Loucy (cell line): ENCODE data around the gene KCNK13.

Experiments used
- H2AFZ ChIP-seq: fragments of 200-600 bp; sonication (generic); 2 replicates; pipeline ENCODE4 v1.6.0; 2016; ENCODE audit warnings: antibody characterized with exemption, mild to moderate bottlenecking, low read length, moderate library complexity
- H3F3A ChIP-seq: fragments of 200-600 bp; 2 replicates; pipeline ENCODE4 v1.6.0; 2016; ENCODE audit warnings: antibody characterized with exemption, low read depth, mild to moderate bottlenecking
- H3K27me3 ChIP-seq: fragments of 200-600 bp; sonication (generic); 2 replicates; pipeline ENCODE4 v1.6.1; 2014; ENCODE audit warnings: low read length, mild to moderate bottlenecking; ENCODE audit not compliant: insufficient read depth, poor library complexity, severe bottlenecking
- H3K36me3 ChIP-seq: fragments of 200-600 bp; sonication (generic); 2 replicates; pipeline ENCODE4 v1.6.1; 2016; ENCODE audit warnings: low read length; ENCODE audit not compliant: insufficient read depth
- H3K4me1 ChIP-seq: fragments of 200-600 bp; sonication (generic); 2 replicates; pipeline ENCODE4 v1.5.1; 2014; ENCODE audit warnings: low read length, mild to moderate bottlenecking; ENCODE audit not compliant: insufficient read depth, poor library complexity, severe bottlenecking
- H3K4me2 ChIP-seq: fragments of 200-600 bp; sonication (generic); 2 replicates; pipeline ENCODE4 v1.6.0; 2014; ENCODE audit warnings: antibody characterized with exemption, low read length, low read depth, mild to moderate bottlenecking; ENCODE audit not compliant: poor library complexity, severe bottlenecking
- H3K4me3 ChIP-seq: fragments of 200-600 bp; sonication (generic); 2 replicates; pipeline ENCODE4 v1.5.1; 2014; ENCODE audit warnings: low read length, mild to moderate bottlenecking, mixed read lengths; ENCODE audit not compliant: poor library complexity, severe bottlenecking
- H3K79me2 ChIP-seq: fragments of 200-600 bp; sonication (generic); 2 replicates; pipeline ENCODE4 v1.6.1; 2014; ENCODE audit warnings: low read length; ENCODE audit not compliant: insufficient read depth
- H3K9ac ChIP-seq: fragments of 200-600 bp; sonication (generic); 2 replicates; pipeline ENCODE4 v1.6.0; 2014; ENCODE audit warnings: mild to moderate bottlenecking, low read depth, low read length, moderate library complexity; ENCODE audit not compliant: poor library complexity, severe bottlenecking
- H3K9me2 ChIP-seq: fragments of 200-600 bp; sonication (generic); replicated peaks from 2 replicates; pipeline ENCODE4 v1.6.1; 2016; ENCODE audit warnings: low read depth, low read length, mixed read lengths
- H3K9me3 ChIP-seq: fragments of 200-600 bp; sonication (generic); 2 replicates; pipeline ENCODE4 v1.6.1; 2014; ENCODE audit warnings: mild to moderate bottlenecking, antibody characterized with exemption, low read length, low read depth; ENCODE audit not compliant: insufficient read depth
- H4K20me1 ChIP-seq: fragments of 200-600 bp; sonication (generic); 2 replicates; pipeline ENCODE4 v1.6.0; 2014; ENCODE audit warnings: antibody characterized with exemption, low read length, mild to moderate bottlenecking; ENCODE audit not compliant: insufficient read depth, poor library complexity, severe bottlenecking
- EZH2phosphoT487 ChIP-seq: fragments of 200-600 bp; IDR thresholded peaks from 2 replicates; pipeline ENCODE4 v1.6.1; 2018; ENCODE audit warnings: antibody characterized with exemption, mild to moderate bottlenecking, moderate library complexity, borderline replicate concordance
- TF ChIP-seq, protein P1 (sequence below): fragments of 200-600 bp; sonication (generic); conservative IDR thresholded peaks from 2 replicates; pipeline ENCODE4 v1.5.1; 2014; ENCODE audit warnings: mild to moderate bottlenecking, antibody characterized with exemption, low read length

KCNK13 gene

DNA sequence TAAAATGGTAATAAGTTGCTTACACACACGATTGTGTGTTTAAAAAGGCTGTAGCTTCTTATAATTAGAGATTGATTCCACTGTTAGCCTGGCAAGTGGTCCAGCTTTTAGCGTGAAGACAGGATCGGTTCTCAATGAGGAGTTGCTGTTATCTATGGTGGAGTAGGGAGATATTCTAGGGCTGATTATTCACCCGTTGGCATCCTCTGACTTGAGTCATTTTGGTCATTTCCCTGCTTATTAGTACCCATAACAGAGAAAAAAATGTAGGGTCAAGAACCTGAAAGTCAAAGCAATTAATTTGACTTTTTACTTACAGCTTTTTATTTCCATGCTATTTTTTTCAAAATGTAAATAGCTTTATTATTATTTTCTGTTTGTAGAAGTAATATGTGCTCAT is 76.0 kb downstream of the KCNK13 start:
- no peak for TF ChIP-seq EZH2phosphoT487
- TF ChIP-seq, protein P1, sequence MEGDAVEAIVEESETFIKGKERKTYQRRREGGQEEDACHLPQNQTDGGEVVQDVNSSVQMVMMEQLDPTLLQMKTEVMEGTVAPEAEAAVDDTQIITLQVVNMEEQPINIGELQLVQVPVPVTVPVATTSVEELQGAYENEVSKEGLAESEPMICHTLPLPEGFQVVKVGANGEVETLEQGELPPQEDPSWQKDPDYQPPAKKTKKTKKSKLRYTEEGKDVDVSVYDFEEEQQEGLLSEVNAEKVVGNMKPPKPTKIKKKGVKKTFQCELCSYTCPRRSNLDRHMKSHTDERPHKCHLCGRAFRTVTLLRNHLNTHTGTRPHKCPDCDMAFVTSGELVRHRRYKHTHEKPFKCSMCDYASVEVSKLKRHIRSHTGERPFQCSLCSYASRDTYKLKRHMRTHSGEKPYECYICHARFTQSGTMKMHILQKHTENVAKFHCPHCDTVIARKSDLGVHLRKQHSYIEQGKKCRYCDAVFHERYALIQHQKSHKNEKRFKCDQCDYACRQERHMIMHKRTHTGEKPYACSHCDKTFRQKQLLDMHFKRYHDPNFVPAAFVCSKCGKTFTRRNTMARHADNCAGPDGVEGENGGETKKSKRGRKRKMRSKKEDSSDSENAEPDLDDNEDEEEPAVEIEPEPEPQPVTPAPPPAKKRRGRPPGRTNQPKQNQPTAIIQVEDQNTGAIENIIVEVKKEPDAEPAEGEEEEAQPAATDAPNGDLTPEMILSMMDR = no peak
- no peaks in the 10 kb centered on the region for H3K36me3 ChIP-seq
- H2AFZ ChIP-seq = no peak overlapping the region
- H3K79me2 ChIP-seq = no peaks in the 10 kb centered on the region
- no peaks in the 10 kb centered on the region for H3K9me3 ChIP-seq
- H3K27me3 ChIP-seq = no peaks in the 10 kb centered on the region
- no peak overlapping the region for H3K4me3 ChIP-seq
- no peaks in the 10 kb centered on the region for H3K9me2 ChIP-seq
- no peak overlapping the region for H3K4me2 ChIP-seq
- no peaks in the 10 kb centered on the region for H3K4me1 ChIP-seq
- no peaks in the 10 kb centered on the region for H3F3A ChIP-seq
- no peak overlapping the region for H3K9ac ChIP-seq
- H4K20me1 ChIP-seq = no peaks in the 10 kb centered on the region

DNA sequence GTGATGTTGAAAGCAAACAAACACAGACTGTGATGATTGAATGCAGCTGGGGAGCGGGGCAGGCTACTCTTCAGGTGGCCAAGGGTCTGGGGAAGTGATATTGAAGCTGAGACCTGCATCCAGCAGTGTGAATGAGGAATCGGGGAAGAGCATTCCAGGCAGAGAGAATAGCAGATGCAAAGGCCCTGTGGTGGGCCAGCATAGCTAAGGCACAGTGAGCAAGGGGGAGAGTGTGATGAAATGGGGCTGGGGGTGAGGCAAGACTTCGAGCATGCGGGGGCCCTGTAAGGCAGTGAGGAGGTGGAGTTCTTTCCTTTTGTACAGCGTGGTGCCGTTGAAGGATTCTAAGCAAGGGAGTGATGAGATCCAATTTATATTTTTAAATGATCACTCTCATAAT is 77.4 kb downstream of the KCNK13 start:
- H3K79me2 ChIP-seq = no peaks in the 10 kb centered on the region
- TF ChIP-seq EZH2phosphoT487 = no peak
- TF ChIP-seq, protein P1 = no peak
- no peak overlapping the region for H3K4me3 ChIP-seq
- H4K20me1 ChIP-seq = no peaks in the 10 kb centered on the region
- no peaks in the 10 kb centered on the region for H3F3A ChIP-seq
- no peaks in the 10 kb centered on the region for H3K4me1 ChIP-seq
- no peak overlapping the region for H3K4me2 ChIP-seq
- H3K9ac ChIP-seq = no peak overlapping the region
- no peaks in the 10 kb centered on the region for H3K36me3 ChIP-seq
- H3K9me2 ChIP-seq = no peaks in the 10 kb centered on the region
- no peaks in the 10 kb centered on the region for H3K27me3 ChIP-seq
- H3K9me3 ChIP-seq = no peaks in the 10 kb centered on the region
- H2AFZ ChIP-seq = no peak overlapping the region

DNA sequence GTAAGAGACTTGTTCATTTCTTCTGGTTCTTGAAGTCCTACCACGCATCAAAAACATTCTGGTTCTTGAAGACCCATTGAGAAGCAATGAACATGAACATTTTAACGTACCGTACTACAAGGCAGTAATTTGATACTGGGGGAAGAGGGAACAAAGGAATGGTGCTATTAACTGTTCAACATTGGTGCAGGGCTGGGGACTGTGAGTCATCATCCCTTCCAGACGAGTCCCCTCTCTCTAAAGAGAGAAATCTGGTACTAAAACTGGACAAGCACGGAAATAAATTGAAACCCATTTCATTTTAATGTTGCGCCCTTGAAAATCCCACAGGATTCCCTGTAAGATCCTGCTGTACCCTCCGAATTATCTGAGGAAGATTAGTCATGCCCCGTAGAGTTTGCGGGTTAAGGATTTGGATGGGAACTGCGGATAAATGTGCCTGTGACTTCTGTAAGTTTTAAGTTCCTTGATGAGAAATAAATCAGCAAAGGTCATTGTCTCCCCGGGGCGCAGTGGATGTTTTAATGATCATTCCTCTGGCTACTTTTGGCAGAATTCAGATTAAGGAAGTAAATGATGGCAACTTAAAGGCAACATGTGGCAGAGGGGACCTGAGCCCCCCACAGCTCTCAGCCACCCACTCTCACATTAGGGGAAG is 78.6 kb downstream of the KCNK13 start:
- Histone ChIP-seq H2AFZ (no peak overlapping the region), H3K36me3 (no peaks in the 10 kb centered on the region), H3K79me2 (no peaks in the 10 kb centered on the region), H3K9me3 (no peaks in the 10 kb centered on the region), H3K4me2 (no peak overlapping the region), H4K20me1 (no peaks in the 10 kb centered on the region), H3F3A (no peaks in the 10 kb centered on the region), H3K9ac (no peak overlapping the region), H3K4me1 (no peaks in the 10 kb centered on the region), H3K27me3 (no peaks in the 10 kb centered on the region), H3K4me3 (no peak overlapping the region), H3K9me2 (no peaks in the 10 kb centered on the region)
- TF ChIP-seq EZH2phosphoT487 = no peak
- TF ChIP-seq, protein P1 = no peak
